ENCODE results near the gene SRA1.
"Not testable (repeated sequence)": the region's sequence is repeated elsewhere in the genome, so short reads cannot be mapped to it uniquely, and the experiment has no call there.

Gene SRA1

DNA sequence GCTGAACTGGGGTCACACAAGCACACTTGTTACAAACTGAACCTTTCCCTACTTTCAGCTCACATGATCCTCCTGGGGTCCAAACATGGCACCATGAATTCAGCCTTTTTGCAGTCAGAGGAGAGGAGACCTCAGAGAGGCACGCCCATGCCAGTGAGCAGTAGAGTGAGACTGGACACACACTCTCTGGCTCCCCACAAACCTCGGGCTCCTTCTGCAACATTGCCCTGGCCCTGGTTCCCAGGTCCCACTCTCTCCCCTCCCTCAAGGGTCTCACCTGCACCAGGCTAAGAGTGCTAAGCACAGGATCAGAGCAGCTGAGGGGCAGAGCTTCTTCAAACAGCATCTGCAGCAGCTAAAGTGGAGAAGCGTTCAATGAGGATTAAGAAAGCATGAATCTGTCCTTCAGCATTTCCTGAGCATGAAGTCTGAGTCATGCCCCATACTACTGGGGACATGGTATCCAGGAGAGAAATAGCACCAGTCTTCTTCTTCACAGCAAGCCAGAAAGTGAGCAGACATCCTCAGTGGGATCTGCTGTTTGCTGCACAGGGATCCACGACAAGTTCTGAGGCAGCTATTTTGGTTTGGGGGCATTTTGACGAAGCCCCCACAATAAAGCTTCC lies 34.6 kb upstream of the SRA1 start:
- H3K18ac ChIP-seq (ENCODE audit: low read length), result no peak overlapping the region
- no peak overlapping the region for H4K8ac ChIP-seq (ENCODE audit: low read depth, low read length)
- no peak overlapping the region for H4K5ac ChIP-seq (ENCODE audit: low read length)
- H3K79me1 ChIP-seq (ENCODE audit: low read length), result no peaks in the 10 kb centered on the region
- H2BK120ac ChIP-seq (ENCODE audit: low read depth, low read length), result no peak overlapping the region
- H3K4me1 ChIP-seq (ENCODE audit: control insufficient read depth, low read depth, low read length), result no peaks in the 10 kb centered on the region
- no peak overlapping the region for H2AK5ac ChIP-seq (ENCODE audit: low read length)
- no peak for DNase-seq
- H3K79me2 ChIP-seq (ENCODE audit: control insufficient read depth, insufficient read depth, low read length), result no peaks in the 10 kb centered on the region
- no peak overlapping the region for H3K56ac ChIP-seq (ENCODE audit: low read length)
- H3K27me3 ChIP-seq (ENCODE audit: insufficient read depth, low read length, poor library complexity), result no peaks in the 10 kb centered on the region
- no peaks in the 10 kb centered on the region for H3K36me3 ChIP-seq (ENCODE audit: control insufficient read depth, insufficient read depth, low read length)
- no CpG with 5 or more reads among the region's 5 CpGs for WGBS (ENCODE audit: extremely low coverage, insufficient coverage, low lambda C conversion rate)
- H3K4me2 ChIP-seq (ENCODE audit: low read length), result no peak overlapping the region
- no peak overlapping the region for H2BK5ac ChIP-seq (ENCODE audit: low read length)
- H3K23ac ChIP-seq (ENCODE audit: low read length), result no peak overlapping the region
- H3K4me3 ChIP-seq (ENCODE audit: low read length), result no peak overlapping the region
- H3K9ac ChIP-seq (ENCODE audit: low read length), result no peak overlapping the region
- H3K27ac ChIP-seq (ENCODE audit: low read depth, low read length), result no peak overlapping the region
- no peak overlapping the region for H2BK15ac ChIP-seq (replicated peaks; ENCODE audit: low read depth)
- H3K4ac ChIP-seq (ENCODE audit: low read depth, low read length), result no peak overlapping the region

DNA sequence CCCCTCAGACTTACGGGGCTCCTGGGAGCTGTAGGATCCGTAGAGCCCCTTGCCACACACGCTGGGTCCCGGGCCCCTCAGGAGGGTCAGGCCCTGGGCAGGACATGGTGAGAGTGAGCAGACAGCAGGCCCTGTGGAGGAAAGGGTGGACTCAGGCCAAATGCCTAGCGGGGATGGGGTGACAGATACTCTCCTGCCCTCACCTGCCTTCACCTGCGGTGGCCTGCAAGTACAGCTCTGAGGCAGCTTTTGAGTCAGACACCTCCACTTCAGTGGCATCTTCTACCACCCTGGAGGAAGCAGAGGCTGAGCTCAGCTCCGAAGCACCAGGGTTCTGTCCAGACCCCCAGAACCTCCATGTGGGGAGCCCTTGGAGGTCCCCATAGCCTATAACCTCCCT lies 33.6 kb upstream of the SRA1 start:
- Histone ChIP-seq H2BK120ac (ENCODE audit: low read depth, low read length) (no peak overlapping the region), H3K4me3 (ENCODE audit: low read length) (no peak overlapping the region), H3K56ac (ENCODE audit: low read length) (no peak overlapping the region), H3K27ac (ENCODE audit: low read depth, low read length) (no peak overlapping the region), H3K23ac (ENCODE audit: low read length) (no peak overlapping the region), H2BK5ac (ENCODE audit: low read length) (no peak overlapping the region), H3K4me1 (ENCODE audit: control insufficient read depth, low read depth, low read length) (no peaks in the 10 kb centered on the region), H3K4me2 (ENCODE audit: low read length) (no peak overlapping the region), H3K27me3 (ENCODE audit: insufficient read depth, low read length, poor library complexity) (no peaks in the 10 kb centered on the region), H3K36me3 (ENCODE audit: control insufficient read depth, insufficient read depth, low read length) (no peaks in the 10 kb centered on the region), H3K9ac (ENCODE audit: low read length) (no peak overlapping the region), H4K5ac (ENCODE audit: low read length) (no peak overlapping the region), H2AK5ac (ENCODE audit: low read length) (no peak overlapping the region), H3K4ac (ENCODE audit: low read depth, low read length) (no peak overlapping the region), H3K79me2 (ENCODE audit: control insufficient read depth, insufficient read depth, low read length) (no peaks in the 10 kb centered on the region), H3K18ac (ENCODE audit: low read length) (no peak overlapping the region), H2BK15ac (replicated peaks; ENCODE audit: low read depth) (no peak overlapping the region), H3K79me1 (ENCODE audit: low read length) (no peaks in the 10 kb centered on the region), H4K8ac (ENCODE audit: low read depth, low read length) (no peak overlapping the region)
- DNase-seq, result no peak
- no CpG with 5 or more reads among the region's 7 CpGs for WGBS (ENCODE audit: extremely low coverage, insufficient coverage, low lambda C conversion rate)

DNA sequence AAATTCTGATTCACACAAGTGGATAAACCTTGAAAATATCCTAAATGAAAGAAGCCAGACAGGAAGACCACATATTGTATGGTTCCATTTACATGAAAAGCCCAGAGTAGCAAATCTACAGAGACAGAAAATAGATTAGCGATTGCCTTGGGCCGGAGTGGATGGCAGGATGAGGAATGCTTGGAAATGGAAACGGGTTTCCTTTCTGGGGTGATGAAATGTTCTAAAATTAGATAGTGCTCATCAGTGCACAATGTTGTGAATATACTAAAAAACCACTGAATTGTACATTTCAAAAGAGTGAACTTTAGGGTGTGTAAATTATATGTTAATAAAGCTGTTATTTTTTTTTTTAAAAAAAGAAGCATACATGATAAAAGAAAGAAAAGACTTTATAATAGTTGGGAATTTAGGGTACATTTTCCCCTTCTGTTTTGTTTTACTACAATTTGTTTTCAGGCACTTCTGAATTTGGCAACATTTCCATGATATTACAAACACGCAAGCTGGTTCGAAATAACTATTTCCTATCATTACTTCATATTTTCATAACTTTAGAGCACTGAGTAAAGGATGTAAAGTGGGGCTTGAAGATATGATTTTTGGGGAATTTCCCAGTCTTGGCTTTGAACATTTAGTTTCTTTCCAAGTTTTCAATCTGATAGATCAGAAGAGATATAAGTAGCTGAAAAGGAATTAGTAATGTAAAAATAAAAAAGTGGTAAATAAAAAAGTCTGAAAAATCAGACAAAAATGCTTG lies 31.2 kb upstream of the SRA1 start:
- Histone ChIP-seq H3K36me3 (ENCODE audit: control insufficient read depth, insufficient read depth, low read length) (no peaks in the 10 kb centered on the region), H4K5ac (ENCODE audit: low read length) (no peak overlapping the region), H3K4me3 (ENCODE audit: low read length) (no peak overlapping the region), H4K8ac (ENCODE audit: low read depth, low read length) (no peak overlapping the region), H2BK15ac (replicated peaks; ENCODE audit: low read depth) (no peak overlapping the region), H3K4me1 (ENCODE audit: control insufficient read depth, low read depth, low read length) (no peaks in the 10 kb centered on the region), H3K18ac (ENCODE audit: low read length) (no peak overlapping the region), H3K56ac (ENCODE audit: low read length) (no peak overlapping the region), H3K9ac (ENCODE audit: low read length) (no peak overlapping the region), H2BK5ac (ENCODE audit: low read length) (no peak overlapping the region), H2BK120ac (ENCODE audit: low read depth, low read length) (no peak overlapping the region), H3K23ac (ENCODE audit: low read length) (no peak overlapping the region), H3K27me3 (ENCODE audit: insufficient read depth, low read length, poor library complexity) (no peaks in the 10 kb centered on the region), H3K79me1 (ENCODE audit: low read length) (no peaks in the 10 kb centered on the region), H3K79me2 (ENCODE audit: control insufficient read depth, insufficient read depth, low read length) (no peaks in the 10 kb centered on the region), H2AK5ac (ENCODE audit: low read length) (no peak overlapping the region), H3K4ac (ENCODE audit: low read depth, low read length) (no peak overlapping the region), H3K4me2 (ENCODE audit: low read length) (no peak overlapping the region), H3K27ac (ENCODE audit: low read depth, low read length) (no peak overlapping the region)
- no peak for DNase-seq
- no CpG with 5 or more reads among the region's 5 CpGs for WGBS (ENCODE audit: extremely low coverage, insufficient coverage, low lambda C conversion rate)

DNA sequence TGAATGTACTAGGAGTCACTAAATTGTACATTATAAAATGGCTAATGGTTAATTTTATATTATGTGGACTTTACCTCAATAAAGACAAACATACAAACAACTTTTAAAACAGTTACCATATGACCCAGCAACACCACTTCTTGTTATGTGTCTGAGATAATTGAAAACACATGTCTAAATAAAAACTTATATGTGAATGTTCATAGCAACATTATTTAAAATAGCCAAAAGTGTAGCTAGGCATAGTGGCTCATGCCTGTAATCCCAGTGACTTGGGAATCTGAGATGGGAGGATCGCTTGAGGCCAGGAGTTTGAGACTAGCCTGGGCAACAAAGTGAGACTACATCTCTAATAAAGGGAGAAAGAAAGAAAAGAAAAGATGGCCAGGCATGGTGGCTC lies 30.2 kb upstream of the SRA1 start:
- no peak for DNase-seq
- H2AK5ac ChIP-seq (ENCODE audit: low read length), result no peak overlapping the region

DNA sequence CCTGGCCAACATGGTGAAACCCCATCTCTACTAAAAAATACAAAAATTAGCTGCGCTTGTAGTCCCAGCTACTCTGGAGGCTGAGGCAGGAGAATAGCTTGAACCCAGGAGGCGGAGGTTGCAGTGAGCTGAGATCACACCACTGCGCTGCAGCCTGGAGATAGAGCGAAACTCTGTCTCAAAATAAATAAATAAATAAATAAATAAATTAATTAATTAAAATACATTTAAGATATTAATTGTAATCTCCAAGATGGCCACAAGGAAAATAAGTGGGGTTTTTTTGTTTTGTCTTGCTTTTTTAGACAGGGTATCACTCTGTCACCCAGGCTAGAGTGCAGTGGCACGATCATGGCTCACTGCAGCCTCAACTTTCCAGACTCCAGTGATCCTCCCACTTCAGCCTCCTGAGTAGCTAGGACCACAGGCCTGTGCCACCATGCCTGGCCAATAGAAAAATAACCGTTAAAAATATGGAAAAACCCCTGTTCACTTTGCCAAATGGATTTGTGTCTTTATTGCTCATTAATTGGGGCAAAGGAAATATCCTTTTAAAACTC lies 22.0 kb upstream of the SRA1 start:
- H3K4me3 ChIP-seq (ENCODE audit: low read length); H3K23ac ChIP-seq (ENCODE audit: low read length); H2AK5ac ChIP-seq (ENCODE audit: low read length); H3K4me1 ChIP-seq (ENCODE audit: control insufficient read depth, low read depth, low read length); H3K36me3 ChIP-seq (ENCODE audit: control insufficient read depth, insufficient read depth, low read length); H3K27ac ChIP-seq (ENCODE audit: low read depth, low read length); H3K79me1 ChIP-seq (ENCODE audit: low read length); H3K18ac ChIP-seq (ENCODE audit: low read length); H2BK5ac ChIP-seq (ENCODE audit: low read length); H3K4ac ChIP-seq (ENCODE audit: low read depth, low read length); DNase-seq; H3K56ac ChIP-seq (ENCODE audit: low read length); H2BK120ac ChIP-seq (ENCODE audit: low read depth, low read length); H4K8ac ChIP-seq (ENCODE audit: low read depth, low read length); H2BK15ac ChIP-seq (replicated peaks; ENCODE audit: low read depth); H3K4me2 ChIP-seq (ENCODE audit: low read length); H4K5ac ChIP-seq (ENCODE audit: low read length); H3K27me3 ChIP-seq (ENCODE audit: insufficient read depth, low read length, poor library complexity); H3K9ac ChIP-seq (ENCODE audit: low read length); H3K79me2 ChIP-seq (ENCODE audit: control insufficient read depth, insufficient read depth, low read length): not testable (repeated sequence)
- WGBS (ENCODE audit: extremely low coverage, insufficient coverage, low lambda C conversion rate), result no CpG with 5 or more reads among the region's 6 CpGs

More for the DNA sequence above, 30.2 kb upstream of the SRA1 start:
- WGBS (ENCODE audit: extremely low coverage, insufficient coverage, low lambda C conversion rate), result no CpG with 5 or more reads among the region's 1 CpG
- Histone ChIP-seq H3K79me1 (ENCODE audit: low read length) (no peaks in the 10 kb centered on the region), H3K4ac (ENCODE audit: low read depth, low read length) (no peak overlapping the region), H3K18ac (ENCODE audit: low read length) (no peak overlapping the region), H3K56ac (ENCODE audit: low read length) (no peak overlapping the region), H4K8ac (ENCODE audit: low read depth, low read length) (no peak overlapping the region), H3K27me3 (ENCODE audit: insufficient read depth, low read length, poor library complexity) (no peaks in the 10 kb centered on the region), H3K4me3 (ENCODE audit: low read length) (no peak overlapping the region), H3K9ac (ENCODE audit: low read length) (no peak overlapping the region), H4K5ac (ENCODE audit: low read length) (no peak overlapping the region), H2BK5ac (ENCODE audit: low read length) (no peak overlapping the region), H2BK120ac (ENCODE audit: low read depth, low read length) (no peak overlapping the region), H3K79me2 (ENCODE audit: control insufficient read depth, insufficient read depth, low read length) (no peaks in the 10 kb centered on the region), H3K27ac (ENCODE audit: low read depth, low read length) (no peak overlapping the region), H3K36me3 (ENCODE audit: control insufficient read depth, insufficient read depth, low read length) (no peaks in the 10 kb centered on the region), H3K23ac (ENCODE audit: low read length) (no peak overlapping the region), H3K4me2 (ENCODE audit: low read length) (no peak overlapping the region), H3K4me1 (ENCODE audit: control insufficient read depth, low read depth, low read length) (no peaks in the 10 kb centered on the region), H2BK15ac (replicated peaks; ENCODE audit: low read depth) (no peak overlapping the region)
